Panc1 (cell line): ENCODE data around the gene GALNT14.

ENCODE experiments used
- POLR2AphosphoS5 ChIP-seq: IDR thresholded peaks from 2 replicates; pipeline ENCODE4 v1.6.1; 2012; ENCODE audit warnings: mild to moderate bottlenecking, low read depth, low read length, moderate library complexity
- SIN3A ChIP-seq: IDR thresholded peaks from 2 replicates; pipeline ENCODE4 v1.6.1; 2012; ENCODE audit warnings: low read depth, mild to moderate bottlenecking, low read length, moderate library complexity, borderline replicate concordance; ENCODE audit not compliant: insufficient read depth
- TF ChIP-seq, protein P1 (sequence below): fragments of 450-650 bp; IDR thresholded peaks from 2 replicates; pipeline ENCODE4 v1.5.1; 2017; ENCODE audit warnings: mild to moderate bottlenecking
- TF ChIP-seq, protein P2 (sequence below), 2 experiments: IDR thresholded peaks; 2 replicates each; pipeline ENCODE4 v1.6.1; 2011 to 2012; ENCODE audit warnings: low read depth in 2 of 2, control low read depth in 1 of 2, low read length in 1 of 2, mild to moderate bottlenecking in 1 of 2, moderate library complexity in 1 of 2; ENCODE audit not compliant: insufficient read depth in 1 of 2

DNA sequence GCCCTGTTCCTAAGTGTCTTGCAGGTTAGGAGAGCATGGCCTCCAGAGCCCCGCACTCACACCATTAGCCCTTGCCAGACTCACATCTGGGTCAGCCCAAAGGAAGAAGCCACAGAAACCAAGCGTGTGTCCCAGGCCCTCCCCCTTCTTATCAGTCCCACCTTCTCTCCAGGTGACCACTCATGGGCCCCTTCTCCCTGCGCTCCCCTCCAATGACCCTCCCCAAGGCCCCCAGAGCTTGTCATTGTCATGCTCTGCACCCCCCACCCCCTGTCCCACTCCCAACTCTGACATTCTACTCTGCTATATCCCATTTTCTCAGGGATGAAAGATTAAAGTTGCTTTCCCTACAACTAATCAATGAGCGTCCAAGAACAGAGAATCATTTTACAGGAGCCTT lies 48.9 kb upstream of the GALNT14 start:
- TF ChIP-seq, protein P1, sequence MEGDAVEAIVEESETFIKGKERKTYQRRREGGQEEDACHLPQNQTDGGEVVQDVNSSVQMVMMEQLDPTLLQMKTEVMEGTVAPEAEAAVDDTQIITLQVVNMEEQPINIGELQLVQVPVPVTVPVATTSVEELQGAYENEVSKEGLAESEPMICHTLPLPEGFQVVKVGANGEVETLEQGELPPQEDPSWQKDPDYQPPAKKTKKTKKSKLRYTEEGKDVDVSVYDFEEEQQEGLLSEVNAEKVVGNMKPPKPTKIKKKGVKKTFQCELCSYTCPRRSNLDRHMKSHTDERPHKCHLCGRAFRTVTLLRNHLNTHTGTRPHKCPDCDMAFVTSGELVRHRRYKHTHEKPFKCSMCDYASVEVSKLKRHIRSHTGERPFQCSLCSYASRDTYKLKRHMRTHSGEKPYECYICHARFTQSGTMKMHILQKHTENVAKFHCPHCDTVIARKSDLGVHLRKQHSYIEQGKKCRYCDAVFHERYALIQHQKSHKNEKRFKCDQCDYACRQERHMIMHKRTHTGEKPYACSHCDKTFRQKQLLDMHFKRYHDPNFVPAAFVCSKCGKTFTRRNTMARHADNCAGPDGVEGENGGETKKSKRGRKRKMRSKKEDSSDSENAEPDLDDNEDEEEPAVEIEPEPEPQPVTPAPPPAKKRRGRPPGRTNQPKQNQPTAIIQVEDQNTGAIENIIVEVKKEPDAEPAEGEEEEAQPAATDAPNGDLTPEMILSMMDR = no peak
- TF ChIP-seq, protein P2, sequence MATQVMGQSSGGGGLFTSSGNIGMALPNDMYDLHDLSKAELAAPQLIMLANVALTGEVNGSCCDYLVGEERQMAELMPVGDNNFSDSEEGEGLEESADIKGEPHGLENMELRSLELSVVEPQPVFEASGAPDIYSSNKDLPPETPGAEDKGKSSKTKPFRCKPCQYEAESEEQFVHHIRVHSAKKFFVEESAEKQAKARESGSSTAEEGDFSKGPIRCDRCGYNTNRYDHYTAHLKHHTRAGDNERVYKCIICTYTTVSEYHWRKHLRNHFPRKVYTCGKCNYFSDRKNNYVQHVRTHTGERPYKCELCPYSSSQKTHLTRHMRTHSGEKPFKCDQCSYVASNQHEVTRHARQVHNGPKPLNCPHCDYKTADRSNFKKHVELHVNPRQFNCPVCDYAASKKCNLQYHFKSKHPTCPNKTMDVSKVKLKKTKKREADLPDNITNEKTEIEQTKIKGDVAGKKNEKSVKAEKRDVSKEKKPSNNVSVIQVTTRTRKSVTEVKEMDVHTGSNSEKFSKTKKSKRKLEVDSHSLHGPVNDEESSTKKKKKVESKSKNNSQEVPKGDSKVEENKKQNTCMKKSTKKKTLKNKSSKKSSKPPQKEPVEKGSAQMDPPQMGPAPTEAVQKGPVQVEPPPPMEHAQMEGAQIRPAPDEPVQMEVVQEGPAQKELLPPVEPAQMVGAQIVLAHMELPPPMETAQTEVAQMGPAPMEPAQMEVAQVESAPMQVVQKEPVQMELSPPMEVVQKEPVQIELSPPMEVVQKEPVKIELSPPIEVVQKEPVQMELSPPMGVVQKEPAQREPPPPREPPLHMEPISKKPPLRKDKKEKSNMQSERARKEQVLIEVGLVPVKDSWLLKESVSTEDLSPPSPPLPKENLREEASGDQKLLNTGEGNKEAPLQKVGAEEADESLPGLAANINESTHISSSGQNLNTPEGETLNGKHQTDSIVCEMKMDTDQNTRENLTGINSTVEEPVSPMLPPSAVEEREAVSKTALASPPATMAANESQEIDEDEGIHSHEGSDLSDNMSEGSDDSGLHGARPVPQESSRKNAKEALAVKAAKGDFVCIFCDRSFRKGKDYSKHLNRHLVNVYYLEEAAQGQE (IDR thresholded peaks at IDR 0.05; ENCODE audit: insufficient read depth in 1 of 2, low read depth in 2 of 2, low read length in 1 of 2) = no peak
- TF ChIP-seq SIN3A (no peak), POLR2AphosphoS5 (no peak)
